ENCODE measurements around the gene ESPN. TPM values are rescaled to one million over a fixed set of nuclear protein-coding genes. Genes with fewer than 3 reads are reported as not detected.

The ESPN gene
- total and polyA plus RNA-seq, 12 donors: 0.12 to 0.51 (median 0.25) TPM; not detected in 5

- DNase-seq (no peak), ATAC-seq (no peak)
- no peak for TF ChIP-seq CTCF (IDR thresholded peaks at IDR 0.05)
- intact Hi-C loops (cut with DNase I): no loop called here
- Histone ChIP-seq H3K9me3 (no peaks in the 10 kb centered on the region), H3K4me3 (no peak overlapping the region), H3K36me3 (no peaks in the 10 kb centered on the region), H3K4me1 (peaks cover 25 to 53% (median 31%) of the 10 kb centered on the region in 9 donors), H3K27me3 (peaks cover 0 to under 1% (median 0%) of the 10 kb centered on the region in 7 donors), H3K27ac (no peak overlapping the region)
- WGBS, 2 donors: 84 to 86% methylated on average over 20 of the region's 20 CpGs
These were observed 79.5 kb downstream of the ESPN start for GRCh38 chr1:6503884-6504602.

GRCh38 chr1:6504887-6505286, 80.3 kb downstream of the ESPN start:
- H3K4me3 ChIP-seq: no peak overlapping the region
- intact Hi-C loops (cut with DNase I): no loop called here
- DNase-seq (no peak), ATAC-seq (no peak)
- H3K4me1 ChIP-seq: peaks cover 21 to 46% (median 26%) of the 10 kb centered on the region in 9 donors
- H3K36me3 ChIP-seq: no peaks in the 10 kb centered on the region
- no peaks in the 10 kb centered on the region for H3K27me3 ChIP-seq
- no peak overlapping the region for H3K27ac ChIP-seq
- TF ChIP-seq CTCF (IDR thresholded peaks at IDR 0.05): no peak
- H3K9me3 ChIP-seq: no peaks in the 10 kb centered on the region
- WGBS, 2 donors: 94 to 95% methylated on average over 15 of the region's 15 CpGs

- no peak for ATAC-seq
- 86 to 88% methylated on average over 31 of the region's 31 CpGs for WGBS, 2 donors
- Histone ChIP-seq H3K4me3 (no peak overlapping the region), H3K36me3 (no peaks in the 10 kb centered on the region), H3K27ac (no peak overlapping the region), H3K9me3 (no peaks in the 10 kb centered on the region), H3K27me3 (no peaks in the 10 kb centered on the region), H3K4me1 (peaks cover 21 to 49% (median 25%) of the 10 kb centered on the region in 9 donors)
- intact Hi-C loops (cut with DNase I): no loop called here
- TF ChIP-seq CTCF (IDR thresholded peaks at IDR 0.05): no peak
- no peak for DNase-seq
These were observed 81.0 kb downstream of the ESPN start for GRCh38 chr1:6505367-6506209.

GRCh38 chr1:6506210-6507036, 81.8 kb downstream of the ESPN start:
- H3K4me3 ChIP-seq: no peak overlapping the region
- peak overlapping the region in 1 of 10 donors; percentile 22 for H3K27ac ChIP-seq
- no peak for ATAC-seq
- intact Hi-C loops (cut with DNase I): no loop called here
- no peaks in the 10 kb centered on the region for H3K27me3 ChIP-seq
- no peaks in the 10 kb centered on the region for H3K36me3 ChIP-seq
- H3K4me1 ChIP-seq: peaks cover 14 to 41% (median 18%) of the 10 kb centered on the region in 9 donors
- no peaks in the 10 kb centered on the region for H3K9me3 ChIP-seq
- no peak for DNase-seq
- 80 to 81% methylated on average over 30 to 31 of the region's 31 CpGs for WGBS, 2 donors
- TF ChIP-seq CTCF (IDR thresholded peaks at IDR 0.05): no peak
